SJCRH30 (cell line): Measurements from ENCODE around the gene MVD. TPM values are rescaled to one million over a fixed set of nuclear protein-coding genes. Genes with fewer than 3 reads are reported as not detected.

Experiments used
- DNase-seq, 2 experiments: peaks; one replicate each; pipeline ENCODE4 v3.0.0-alpha.2; 2015 to 2020
- H3K27ac ChIP-seq: fragments of 250-450 bp; sonication (Bioruptor Pico); 2 replicates; pipeline ENCODE4 v1.5.1; 2020; ENCODE audit warnings: mild to moderate bottlenecking, moderate library complexity
- H3K27me3 ChIP-seq: fragments of 250-450 bp; sonication (Bioruptor Pico); 2 replicates; pipeline ENCODE4 v1.5.1; 2020; ENCODE audit warnings: mild to moderate bottlenecking, moderate library complexity
- H3K36me3 ChIP-seq: fragments of 250-450 bp; sonication (Bioruptor Pico); 2 replicates; pipeline ENCODE4 v1.5.1; 2020; ENCODE audit warnings: mild to moderate bottlenecking, moderate library complexity
- H3K4me1 ChIP-seq: fragments of 250-450 bp; sonication (Bioruptor Pico); 2 replicates; pipeline ENCODE4 v1.5.1; 2020; ENCODE audit warnings: mild to moderate bottlenecking, moderate library complexity
- H3K4me3 ChIP-seq: fragments of 250-450 bp; sonication (Bioruptor Pico); 2 replicates; pipeline ENCODE4 v1.5.1; 2020; ENCODE audit warnings: mild to moderate bottlenecking, moderate library complexity
- H3K9me3 ChIP-seq: fragments of 250-450 bp; sonication (Bioruptor Pico); replicated peaks from 2 replicates; pipeline ENCODE4 v1.5.1; 2020; ENCODE audit warnings: mild to moderate bottlenecking, moderate library complexity
- total RNA-seq: library from RNA; depleted of rRNA; stranded (reverse); fragments of >200 nt; shearing (Covaris generic); gene quantifications from 2 replicates; pipeline ENCODE4 v1.2.3, GENCODE V29; 2014

MVD gene
- total RNA-seq, 1 experiment from 2014 or later, result 21.0 TPM

DNA sequence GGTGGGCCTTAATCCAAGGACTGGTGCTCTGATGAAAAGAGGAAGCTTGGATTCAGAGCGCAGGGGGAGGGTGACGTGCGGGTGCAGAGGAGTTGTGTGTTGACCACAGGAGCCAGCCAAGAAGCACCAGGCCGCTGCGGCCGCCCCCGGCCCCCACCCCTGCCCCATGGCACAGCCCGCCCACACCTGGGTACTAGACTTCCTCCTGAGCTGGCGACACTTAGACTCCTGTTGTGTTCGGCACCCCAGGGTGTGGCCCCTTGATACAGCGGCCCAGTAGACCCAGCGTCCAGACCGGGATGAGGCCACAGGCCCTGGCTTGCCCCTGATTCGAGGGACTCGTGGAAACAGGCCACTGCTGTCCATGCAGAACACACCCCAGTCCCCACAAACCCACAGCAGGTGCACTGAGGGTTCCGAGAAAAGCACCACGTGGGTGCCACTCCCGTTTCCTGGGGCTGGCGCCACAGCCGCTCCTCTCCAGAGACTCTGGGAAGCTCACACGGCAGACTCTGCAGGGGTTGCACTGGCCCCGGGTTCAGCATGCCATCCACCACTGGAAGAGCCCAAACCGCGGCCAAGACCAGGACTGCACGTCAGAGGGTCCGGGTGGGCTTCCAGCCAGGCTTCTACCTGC, 29.2 kb upstream of the MVD start:
- H3K4me1 ChIP-seq, result peaks cover 19% of the 10 kb centered on the region
- DNase-seq, result no peak

DNA sequence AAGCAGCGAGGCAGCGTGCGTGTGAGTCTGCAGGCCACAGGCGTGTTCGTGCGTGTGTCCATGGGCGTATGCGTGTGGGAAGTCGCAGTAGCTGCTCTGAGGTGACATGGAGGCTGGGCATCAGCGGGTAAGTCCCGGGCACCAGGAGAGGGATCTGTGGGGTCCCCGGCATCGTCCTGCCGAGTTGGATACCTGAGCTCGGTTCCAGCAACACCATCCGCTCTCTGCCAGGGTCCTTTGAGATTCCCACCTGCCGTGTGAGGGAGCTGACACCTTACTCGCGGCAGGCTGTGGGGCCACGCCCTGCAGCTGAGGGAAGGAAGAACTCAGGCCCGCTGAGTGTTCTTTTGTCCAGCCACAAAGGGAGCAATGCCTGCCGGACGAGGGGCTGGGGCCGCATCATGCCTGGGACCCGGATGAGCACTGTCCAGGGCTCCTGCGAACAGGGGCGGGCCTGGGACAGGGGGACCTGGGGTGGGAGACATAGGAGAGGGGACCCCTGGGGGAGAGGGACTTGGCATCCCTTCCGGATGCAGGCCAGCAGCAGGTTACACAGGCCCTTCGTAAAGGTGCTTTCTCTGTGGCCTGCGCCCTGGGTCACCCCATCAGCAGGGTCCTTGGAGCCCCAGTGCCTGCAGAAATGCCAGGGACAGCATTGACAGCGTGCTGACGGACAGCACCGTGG, 28.4 kb upstream of the MVD start:
- Histone ChIP-seq H3K36me3 (no peaks in the 10 kb centered on the region), H3K4me1 (peaks cover 22% of the 10 kb centered on the region), H3K27me3 (no peaks in the 10 kb centered on the region), H3K9me3 (no peaks in the 10 kb centered on the region), H3K27ac (no peak overlapping the region), H3K4me3 (no peak overlapping the region)
- no peak for DNase-seq

More for the DNA sequence above, 29.2 kb upstream of the MVD start:
- H3K9me3 ChIP-seq, result no peaks in the 10 kb centered on the region
- no peaks in the 10 kb centered on the region for H3K27me3 ChIP-seq
- no peak overlapping the region for H3K27ac ChIP-seq
- no peak overlapping the region for H3K4me3 ChIP-seq
- no peaks in the 10 kb centered on the region for H3K36me3 ChIP-seq

DNA sequence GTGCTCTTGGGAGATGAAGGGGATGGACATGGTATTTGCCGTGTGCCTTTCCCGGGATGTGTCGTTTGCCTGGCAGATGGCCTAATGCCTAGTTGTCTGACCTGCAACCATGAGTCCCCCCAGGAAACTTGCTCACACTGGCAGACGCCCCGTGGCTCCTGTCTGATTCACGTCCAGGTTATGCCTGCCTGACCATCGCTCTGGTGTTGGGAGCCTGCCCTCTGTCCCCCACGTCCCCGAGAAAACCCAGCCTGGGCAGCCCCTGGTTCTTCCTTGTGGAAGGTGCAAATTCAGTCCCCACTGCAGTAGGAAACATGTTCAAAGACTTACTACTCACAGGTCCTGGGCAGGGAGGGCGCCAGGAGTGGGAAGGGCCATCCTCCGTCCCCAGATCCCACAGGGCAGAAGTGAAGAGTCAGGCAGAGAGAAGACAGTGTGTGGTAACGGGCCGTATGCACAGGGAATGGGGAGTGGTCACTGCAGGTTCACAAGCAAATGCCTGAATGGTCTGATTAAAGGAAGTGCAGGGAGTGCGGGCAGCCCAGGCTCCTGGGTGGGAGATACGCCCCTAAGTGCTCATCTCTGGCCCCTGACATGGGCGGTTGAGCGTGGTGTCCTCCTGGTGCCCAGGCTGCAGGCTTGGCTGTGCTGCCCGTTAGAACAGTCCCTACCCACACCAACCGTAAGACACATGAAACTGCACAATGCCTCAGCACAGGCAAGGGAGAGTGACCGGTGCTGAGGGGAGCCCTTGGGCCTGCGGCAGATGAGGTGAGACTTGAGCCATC, 27.6 kb upstream of the MVD start:
- Histone ChIP-seq H3K27ac (no peak overlapping the region), H3K4me1 (peaks cover 22% of the 10 kb centered on the region), H3K27me3 (no peaks in the 10 kb centered on the region), H3K9me3 (no peaks in the 10 kb centered on the region), H3K4me3 (no peak overlapping the region), H3K36me3 (no peaks in the 10 kb centered on the region)
- no peak for DNase-seq

DNA sequence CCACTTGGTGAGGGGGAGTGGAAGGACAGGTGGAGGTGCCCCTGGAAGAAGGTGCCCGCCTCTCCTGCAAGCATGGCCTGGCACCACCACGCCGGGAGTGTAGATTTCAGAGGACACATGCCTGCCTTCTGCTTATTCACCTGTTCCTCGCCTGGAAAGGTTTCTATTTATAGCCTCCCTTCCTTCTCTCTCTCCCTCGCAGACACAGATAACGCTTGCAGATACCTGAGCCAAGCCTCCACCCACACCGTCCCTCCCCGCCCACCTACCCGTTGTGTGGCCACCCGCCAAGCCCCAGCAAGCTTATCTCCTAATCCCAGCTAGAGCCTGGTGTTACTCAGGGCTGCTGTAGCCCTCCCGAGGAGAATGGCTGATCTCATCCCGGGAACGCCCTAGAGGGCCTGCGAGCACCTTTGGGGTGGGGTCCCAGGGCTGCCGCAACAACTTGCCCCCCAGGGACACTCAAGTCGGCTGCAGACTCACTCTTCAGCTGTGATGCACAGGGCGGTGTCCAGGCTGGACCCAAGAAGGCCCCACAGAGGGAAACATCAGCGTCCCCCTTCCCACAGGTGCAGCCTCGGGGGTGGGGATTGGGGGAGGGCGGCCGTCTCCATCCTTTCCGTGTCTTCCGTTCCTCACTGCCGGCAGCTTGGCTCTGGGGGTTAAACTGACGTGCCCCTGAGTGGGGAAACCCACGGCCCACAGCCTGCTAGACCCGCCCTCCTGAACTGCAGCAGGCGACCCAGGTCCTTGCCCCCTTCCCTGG, 25.3 kb upstream of the MVD start:
- peaks cover 27% of the 10 kb centered on the region for H3K4me1 ChIP-seq
- peak; percentile 46 to 51 for DNase-seq
- no peaks in the 10 kb centered on the region for H3K9me3 ChIP-seq
- H3K27ac ChIP-seq, result no peak overlapping the region
- H3K4me3 ChIP-seq, result no peak overlapping the region
- H3K27me3 ChIP-seq, result no peaks in the 10 kb centered on the region
- H3K36me3 ChIP-seq, result no peaks in the 10 kb centered on the region

DNA sequence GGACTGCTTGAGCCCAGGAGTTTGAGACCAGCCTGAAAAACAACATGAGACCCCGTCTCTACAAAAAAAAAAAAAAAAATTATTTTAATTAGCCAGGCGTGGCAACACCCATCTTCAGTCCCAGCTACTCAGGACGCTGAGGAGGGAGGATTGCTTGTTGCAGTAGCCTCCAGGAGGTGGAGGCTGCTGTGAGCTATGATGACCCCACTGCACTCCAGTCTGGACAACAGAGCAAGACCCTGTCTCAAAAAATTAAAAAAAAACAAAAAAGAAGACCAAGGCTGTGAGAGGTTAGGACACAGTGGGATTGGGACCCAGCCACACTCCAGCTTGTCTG, 24.8 kb upstream of the MVD start:
- Histone ChIP-seq H3K9me3 (no peaks in the 10 kb centered on the region), H3K4me1 (peaks cover 27% of the 10 kb centered on the region), H3K27ac (peak overlapping the region; percentile 80; the same call in 1 of the 2 replicates), H3K4me3 (no peak overlapping the region), H3K27me3 (no peaks in the 10 kb centered on the region), H3K36me3 (no peaks in the 10 kb centered on the region)
- no peak for DNase-seq

DNA sequence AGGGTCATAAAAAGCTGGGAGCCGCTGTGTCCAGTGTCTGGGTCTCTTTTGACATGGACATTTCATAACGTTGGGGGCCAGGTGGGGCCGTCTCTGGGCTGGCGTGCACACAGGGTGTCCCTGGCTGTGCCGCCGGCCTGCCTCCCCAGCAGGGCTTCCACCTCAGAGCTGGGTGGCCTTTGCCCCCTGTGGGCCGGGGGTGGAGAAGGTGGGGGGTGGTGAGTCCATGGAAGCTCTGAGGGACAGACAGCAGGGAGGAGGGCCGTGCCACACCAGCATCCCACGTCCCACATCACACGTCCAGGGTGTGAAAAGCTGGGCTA, 24.3 kb upstream of the MVD start:
- Histone ChIP-seq H3K36me3 (no peaks in the 10 kb centered on the region), H3K27ac (peak overlapping the region; percentile 80), H3K27me3 (no peaks in the 10 kb centered on the region), H3K4me3 (no peak overlapping the region; the same call in 1 of the 2 replicates), H3K4me1 (peaks cover 27% of the 10 kb centered on the region), H3K9me3 (no peaks in the 10 kb centered on the region)
- no peak for DNase-seq

DNA sequence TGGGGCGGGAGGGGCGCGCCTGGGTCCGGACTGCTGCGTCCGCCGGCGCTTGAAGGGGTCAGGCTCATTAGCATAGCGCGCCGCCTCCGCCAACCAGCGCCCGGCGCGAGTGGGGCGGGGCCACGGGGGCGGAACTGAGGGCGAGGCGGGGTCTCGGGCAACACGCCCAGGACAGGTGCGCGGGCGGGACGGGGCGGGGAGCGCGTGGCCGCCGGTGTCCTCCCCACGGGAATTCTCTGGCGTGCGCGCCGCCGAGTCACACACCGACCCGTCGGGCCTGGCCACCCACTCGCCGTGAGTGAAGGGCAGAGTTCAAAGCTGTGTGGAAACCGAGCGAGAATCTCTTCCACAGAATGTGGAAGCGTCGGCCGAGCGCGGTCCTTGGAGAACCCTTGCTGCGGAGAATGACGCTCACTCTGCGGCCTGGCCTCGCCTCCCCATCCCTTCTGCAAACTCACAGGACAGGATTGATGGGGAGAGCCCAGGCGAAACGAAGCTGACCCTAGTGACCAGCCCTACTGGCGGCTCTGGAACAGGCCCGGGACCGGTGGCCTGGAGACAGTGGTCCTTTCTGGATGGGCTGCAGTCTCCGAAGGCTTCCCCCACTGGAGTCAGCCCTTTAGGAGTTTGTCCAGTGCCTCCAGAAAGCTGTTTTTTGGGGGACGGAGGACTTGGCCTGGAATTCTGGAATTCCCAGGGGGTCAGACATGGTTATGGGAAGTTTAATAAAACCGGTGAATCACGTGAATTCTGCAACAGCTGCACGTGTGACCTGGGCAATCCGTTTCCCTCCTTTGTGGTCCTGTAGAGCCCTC, 23.8 kb upstream of the MVD start, which contains the start of gene SNAI3:
Gene SNAI3, minus strand, starts transcription at position 69 of the 815 bp plus-strand sequence. CDS start 101 bp downstream, outside the sequence.
- Histone ChIP-seq H3K4me1 (peaks cover 27% of the 10 kb centered on the region), H3K36me3 (no peaks in the 10 kb centered on the region), H3K4me3 (peak within 1 kb of the TSS; percentile 51), H3K9me3 (no peaks in the 10 kb centered on the region), H3K27ac (peak within 1 kb of the TSS; percentile 80), H3K27me3 (no peaks in the 10 kb centered on the region)
- DNase-seq, result peak; percentile 82 to 85

DNA sequence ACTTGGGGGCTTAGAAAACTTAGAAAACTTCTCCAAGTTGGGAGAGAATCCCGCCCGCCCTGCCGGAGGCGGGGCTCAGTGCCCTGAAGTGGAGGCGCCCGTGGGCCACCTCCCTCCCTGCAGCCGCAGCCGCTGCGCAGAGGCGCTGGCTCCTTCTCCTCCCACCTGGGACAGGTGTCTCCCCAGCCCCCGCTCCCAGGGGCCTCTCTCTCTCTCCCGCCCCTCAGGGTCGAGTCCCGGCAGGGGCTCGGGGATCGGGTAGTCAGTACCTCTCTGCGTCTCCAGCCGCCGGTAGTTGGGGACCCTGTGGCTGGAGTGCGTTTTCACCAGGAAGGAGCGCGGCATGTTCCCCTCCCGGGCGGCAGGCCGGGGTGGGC, 23.2 kb upstream of the MVD start:
- Histone ChIP-seq H3K27me3 (no peaks in the 10 kb centered on the region), H3K36me3 (no peaks in the 10 kb centered on the region), H3K4me1 (peaks cover 27% of the 10 kb centered on the region), H3K27ac (no peak overlapping the region), H3K4me3 (peak overlapping the region; percentile 51), H3K9me3 (no peaks in the 10 kb centered on the region)
- no peak for DNase-seq

DNA sequence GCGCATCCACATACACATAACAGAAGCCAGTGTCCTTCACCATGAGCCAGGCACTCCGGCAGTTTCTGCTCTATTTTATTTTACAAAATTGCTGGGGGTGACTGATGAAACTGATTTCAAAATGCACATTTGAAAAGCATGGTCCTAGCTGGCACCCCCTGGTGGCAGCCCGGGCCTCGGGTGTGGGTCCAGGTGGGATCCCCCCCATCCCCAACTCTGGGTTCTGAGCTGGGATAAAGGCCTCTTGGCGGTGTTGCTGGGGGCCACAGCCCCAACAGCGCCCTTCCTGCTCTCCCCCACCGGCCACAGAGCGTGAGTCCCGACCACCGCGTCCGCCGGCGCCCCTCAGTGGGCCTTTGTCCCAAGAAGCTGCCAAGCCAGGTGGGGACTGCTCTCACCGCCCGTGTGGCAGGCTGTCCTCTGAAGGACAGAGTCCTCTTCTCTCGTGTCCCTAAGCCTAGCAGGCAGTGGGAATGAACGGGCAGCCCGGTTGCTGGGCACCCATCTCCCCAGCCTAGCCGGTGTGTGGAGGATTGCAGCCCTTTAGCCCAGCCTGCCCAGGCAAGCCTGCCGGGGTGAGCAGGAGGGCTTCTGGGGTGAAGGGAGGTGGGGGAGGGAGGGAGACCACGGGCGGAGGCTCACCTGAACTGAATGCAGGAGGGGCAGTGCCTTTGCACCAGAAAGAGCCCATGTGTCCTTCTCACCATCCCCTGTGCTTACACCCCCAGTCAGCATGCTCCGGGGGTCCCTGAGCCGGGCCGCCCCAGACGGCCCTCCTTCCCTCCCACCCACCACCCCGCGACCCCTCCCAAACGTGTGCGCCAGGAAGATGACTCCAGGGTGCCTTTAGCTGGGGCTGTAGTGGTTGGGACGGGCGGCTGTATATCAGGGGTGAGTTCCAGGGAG, 22.5 kb upstream of the MVD start:
- H3K36me3 ChIP-seq, result no peaks in the 10 kb centered on the region
- peak in 1 of 2 experiments; percentile 24 for DNase-seq
- H3K9me3 ChIP-seq, result no peaks in the 10 kb centered on the region
- no peaks in the 10 kb centered on the region for H3K27me3 ChIP-seq
- H3K27ac ChIP-seq, result no peak overlapping the region
- peak overlapping the region; percentile 51 for H3K4me3 ChIP-seq
- H3K4me1 ChIP-seq, result peaks cover 27% of the 10 kb centered on the region

DNA sequence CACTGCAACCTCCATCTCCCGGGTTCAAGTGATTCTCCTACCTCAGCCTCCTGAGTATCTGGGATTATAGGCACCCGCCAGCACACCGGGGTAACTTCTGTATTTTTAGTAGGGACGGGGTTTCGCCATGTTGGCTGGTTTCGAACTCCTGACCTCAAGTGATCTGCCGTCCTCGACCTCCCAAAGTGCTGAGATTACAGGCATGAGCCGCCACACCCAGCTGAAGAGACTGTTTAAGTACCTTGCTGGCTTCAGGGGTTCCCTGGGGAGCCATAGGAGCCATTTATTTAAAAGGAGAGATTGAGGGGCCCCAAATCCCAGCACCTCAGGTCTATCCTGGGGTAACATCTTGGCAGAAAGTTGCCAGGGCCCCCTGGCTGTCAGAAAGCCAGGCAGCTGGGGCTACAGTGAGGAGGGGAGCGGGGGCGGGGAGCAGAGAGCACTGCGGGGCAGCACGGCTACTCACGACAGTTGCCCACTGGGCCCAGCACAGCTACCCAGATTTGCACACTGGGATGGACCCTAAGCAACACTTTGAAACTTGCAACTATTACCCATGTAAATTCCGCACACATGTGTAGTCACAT, 21.8 kb upstream of the MVD start:
- Histone ChIP-seq H3K36me3 (no peaks in the 10 kb centered on the region), H3K27me3 (no peaks in the 10 kb centered on the region), H3K9me3 (no peaks in the 10 kb centered on the region), H3K4me3 (no peak overlapping the region), H3K27ac (no peak overlapping the region), H3K4me1 (peaks cover 27% of the 10 kb centered on the region)
- DNase-seq, result no peak

DNA sequence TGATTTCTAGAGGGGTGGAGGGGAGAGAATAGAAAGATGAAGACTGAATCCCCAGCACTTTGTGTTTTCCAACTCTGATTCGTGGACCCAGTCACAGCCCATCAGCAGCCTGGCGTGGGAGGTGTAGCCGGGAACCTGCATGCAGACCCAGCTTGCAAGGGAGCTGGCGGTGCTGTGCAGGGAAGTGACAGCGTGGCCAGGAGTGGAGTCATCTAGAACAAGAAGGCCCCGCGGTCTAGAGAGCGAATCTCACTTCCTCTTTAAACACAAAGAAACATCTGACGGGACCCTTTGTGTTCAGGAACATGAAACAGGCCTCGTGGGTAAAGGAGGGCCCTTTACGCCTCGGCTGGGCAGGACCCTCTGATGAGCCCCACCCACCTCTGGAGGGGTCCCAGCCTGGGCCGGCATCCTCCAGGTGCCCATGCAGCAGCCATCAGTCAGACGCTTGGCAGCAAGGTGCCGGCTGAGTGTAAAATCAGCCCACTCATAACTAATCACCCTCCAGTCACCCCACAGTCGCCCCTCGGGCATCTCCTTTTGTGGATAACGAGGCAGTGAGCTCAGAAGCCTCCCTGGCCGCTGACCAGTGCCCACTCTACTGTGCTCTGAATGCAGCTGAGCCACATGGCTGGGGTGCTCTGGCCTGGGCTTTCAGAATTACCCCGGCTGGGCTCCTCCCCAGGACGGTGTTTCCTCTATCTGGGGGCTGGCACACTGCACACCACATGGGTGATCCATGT, 19.0 kb upstream of the MVD start:
- no peak overlapping the region for H3K27ac ChIP-seq
- H3K27me3 ChIP-seq, result no peaks in the 10 kb centered on the region
- no peak for DNase-seq
- H3K36me3 ChIP-seq, result no peaks in the 10 kb centered on the region
- no peak overlapping the region for H3K4me3 ChIP-seq
- no peaks in the 10 kb centered on the region for H3K9me3 ChIP-seq
- H3K4me1 ChIP-seq, result peaks cover 7% of the 10 kb centered on the region

DNA sequence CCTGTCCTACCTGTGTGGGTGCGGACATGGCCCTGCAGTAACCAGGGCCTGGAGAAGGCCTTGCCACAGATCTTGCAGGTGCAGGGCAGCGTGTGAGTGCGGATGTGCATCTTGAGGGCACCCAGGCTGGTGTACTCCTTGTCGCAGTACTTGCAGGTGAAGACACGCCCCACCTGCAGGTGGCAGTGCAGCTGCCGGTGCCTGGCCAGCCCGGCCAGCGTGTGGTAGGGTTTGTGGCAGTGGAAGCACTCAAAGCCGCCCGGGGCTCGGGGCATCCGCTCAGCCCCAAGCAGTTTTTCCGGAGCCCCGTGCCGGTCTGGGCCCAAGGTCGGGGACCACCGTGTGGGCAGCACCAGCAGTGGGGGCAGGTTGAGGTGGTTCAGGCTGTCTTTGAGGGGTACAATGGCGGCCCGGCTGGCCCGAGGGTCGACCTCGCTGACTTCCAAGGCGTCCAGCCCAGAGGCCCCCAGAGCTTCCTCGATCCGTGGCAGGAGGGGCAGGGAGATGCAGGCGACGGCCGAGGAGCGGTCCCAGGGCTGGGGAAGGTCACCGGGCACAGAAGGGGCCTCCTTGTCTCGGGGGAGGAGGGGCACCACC, 18.3 kb upstream of the MVD start:
- no peak overlapping the region for H3K4me3 ChIP-seq
- H3K9me3 ChIP-seq, result no peaks in the 10 kb centered on the region
- no peak for DNase-seq
- H3K36me3 ChIP-seq, result no peaks in the 10 kb centered on the region
- no peak overlapping the region for H3K27ac ChIP-seq
- peaks cover 5% of the 10 kb centered on the region; the same call in 1 of the 2 replicates for H3K4me1 ChIP-seq
- no peaks in the 10 kb centered on the region for H3K27me3 ChIP-seq
